GM12873 (cell line): ENCODE results near the gene ART4.

Experiments used
- CTCF ChIP-seq: IDR thresholded peaks from 2 replicates; pipeline ENCODE4 v1.5.1; 2012; ENCODE audit warnings: low read depth, mild to moderate bottlenecking, moderate library complexity, low read length, control low read depth; ENCODE audit not compliant: insufficient read depth; ENCODE audit errors: missing control alignments

The ART4 gene

GRCh38 chr12:14776236-14776961 is 66.9 kb downstream of the ART4 start:
- TF ChIP-seq CTCF: peak; percentile 29

GRCh38 chr12:14775636-14775980 is 67.7 kb downstream of the ART4 start:
- TF ChIP-seq CTCF: no peak
